GM15510 (cell line): ENCODE data around the gene BAG5.

Experiments used
- POLR2A ChIP-seq: IDR thresholded peaks from 3 replicates; pipeline ENCODE4 v1.6.1; 2011; ENCODE audit warnings: borderline replicate concordance; ENCODE audit not compliant: insufficient read length; ENCODE audit errors: extremely low read depth

Gene BAG5

DNA sequence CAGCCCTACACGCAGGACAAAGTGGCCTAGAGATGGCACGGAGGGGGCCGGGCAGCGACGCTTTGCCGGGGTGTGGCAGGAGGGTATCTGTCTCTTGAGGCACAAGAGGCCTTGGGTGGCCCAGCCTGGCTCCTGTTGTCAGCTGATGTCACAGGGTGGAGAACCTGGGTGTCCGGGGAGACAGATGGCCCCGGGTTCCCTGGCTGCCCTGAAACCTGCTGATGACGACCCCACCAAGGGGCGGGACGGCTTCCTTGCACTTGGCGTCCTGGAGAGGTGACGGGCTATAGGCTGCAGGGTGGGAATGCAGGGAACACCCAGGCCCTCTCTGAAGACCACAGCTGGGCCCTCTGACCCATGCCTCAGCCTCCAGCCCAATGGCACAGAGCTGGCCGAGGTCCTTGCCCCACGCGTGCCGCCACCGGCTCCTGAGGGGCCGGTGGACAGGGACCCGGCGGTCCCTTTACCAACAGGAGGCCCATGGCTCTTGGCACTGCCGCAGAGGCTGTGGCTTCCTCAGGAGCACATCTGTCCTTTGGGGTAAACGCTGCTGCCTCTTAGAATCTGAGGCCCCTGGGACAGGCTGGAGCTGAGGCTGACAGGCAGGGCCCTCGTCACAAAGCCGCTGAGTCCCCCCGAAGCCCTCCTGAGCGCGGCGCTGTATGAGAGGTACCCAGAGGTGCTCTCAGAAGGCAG lies 17.1 kb downstream of the BAG5 start:
- no peak for TF ChIP-seq POLR2A

DNA sequence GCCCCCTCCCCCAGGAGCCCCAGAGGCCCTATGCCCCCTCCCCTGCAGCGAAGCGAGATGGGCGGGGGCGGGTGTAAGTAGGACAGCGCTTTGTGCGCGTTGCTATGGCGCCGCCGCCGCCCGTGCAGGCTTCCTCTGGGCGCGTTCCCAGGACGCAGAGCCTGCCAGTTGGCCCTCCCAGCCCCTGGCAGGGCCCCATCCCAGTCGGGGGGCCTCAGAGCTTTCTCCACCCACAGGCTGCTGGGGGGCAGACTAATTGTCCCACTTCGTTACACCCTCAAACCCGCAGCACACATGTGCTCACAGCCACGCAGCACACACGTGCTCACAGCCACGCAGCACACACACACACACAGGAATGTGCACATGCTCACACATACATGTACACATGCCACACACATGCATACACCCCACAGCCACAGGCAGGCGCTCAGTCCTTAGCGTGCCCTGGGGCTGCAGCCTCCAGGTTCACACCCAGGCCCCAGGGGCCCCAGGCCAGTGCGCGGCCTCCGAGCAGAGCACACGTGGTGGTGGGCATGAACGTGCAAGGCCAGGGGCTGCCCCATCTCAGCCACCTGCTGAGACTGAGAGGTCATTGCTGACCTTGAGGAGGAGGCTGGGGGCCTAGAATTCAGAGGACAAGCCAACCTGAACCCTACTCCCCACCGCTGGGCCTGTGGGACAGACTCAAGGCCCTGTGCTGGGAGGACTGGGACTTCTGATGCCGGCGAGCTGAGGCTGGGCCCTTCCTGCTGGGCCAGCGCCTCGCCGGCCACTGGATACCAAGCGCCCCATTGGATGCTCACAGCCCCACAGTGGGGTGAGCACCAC lies 17.9 kb downstream of the BAG5 start:
- TF ChIP-seq POLR2A = no peak

DNA sequence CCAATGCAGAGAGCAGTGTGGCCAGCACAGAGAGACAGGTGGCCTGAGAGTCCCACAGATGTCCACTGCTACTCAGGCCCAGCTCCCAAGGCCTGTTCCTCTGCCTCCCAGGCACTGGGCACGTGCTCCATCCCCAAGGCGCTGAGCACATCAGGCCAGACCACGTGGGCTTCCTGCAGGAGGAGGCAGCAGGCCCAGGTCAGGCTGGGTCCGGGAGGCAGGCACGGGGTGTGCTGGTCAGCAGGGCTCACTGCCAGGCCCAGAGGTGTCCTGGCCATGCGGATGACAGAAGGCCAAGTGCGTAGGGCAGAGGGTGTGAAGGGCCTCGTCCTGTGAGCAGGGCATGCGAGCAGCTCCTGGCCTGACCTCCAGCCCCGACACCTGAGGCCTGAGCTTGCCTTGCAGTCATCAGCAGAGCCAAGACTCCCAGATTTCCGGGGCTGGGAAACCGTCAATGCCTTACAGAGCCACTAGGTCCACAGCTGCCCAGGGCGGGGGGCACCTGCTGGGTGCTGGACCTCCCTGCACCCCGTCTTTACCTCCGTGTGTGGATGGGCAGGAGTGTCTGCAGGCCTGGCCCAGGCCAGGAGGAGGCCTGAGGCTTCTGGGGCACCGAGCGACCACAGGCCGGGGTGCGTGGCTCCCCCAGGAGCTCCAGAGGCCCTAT lies 18.6 kb downstream of the BAG5 start:
- TF ChIP-seq POLR2A = no peak

DNA sequence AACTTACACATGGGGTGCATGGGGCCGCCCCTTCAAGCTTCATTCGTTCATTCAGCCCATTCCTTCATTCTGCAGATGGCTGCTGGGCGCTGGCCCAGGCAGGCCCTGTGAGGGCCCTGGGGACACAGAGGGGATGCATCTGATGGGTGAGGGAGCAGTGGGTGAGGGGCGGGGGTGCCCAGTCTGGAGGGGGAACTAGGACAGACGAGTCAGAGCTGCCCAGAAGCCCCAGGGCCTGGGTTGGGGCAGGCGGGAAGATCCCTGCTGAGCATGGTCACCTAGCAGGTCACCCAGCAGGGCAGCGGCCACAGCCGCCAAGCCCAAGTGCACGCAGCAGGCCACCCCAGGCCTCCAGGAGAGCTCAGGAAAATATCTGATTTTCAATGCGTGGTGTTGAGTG lies 19.3 kb downstream of the BAG5 start:
- TF ChIP-seq POLR2A = no peak

DNA sequence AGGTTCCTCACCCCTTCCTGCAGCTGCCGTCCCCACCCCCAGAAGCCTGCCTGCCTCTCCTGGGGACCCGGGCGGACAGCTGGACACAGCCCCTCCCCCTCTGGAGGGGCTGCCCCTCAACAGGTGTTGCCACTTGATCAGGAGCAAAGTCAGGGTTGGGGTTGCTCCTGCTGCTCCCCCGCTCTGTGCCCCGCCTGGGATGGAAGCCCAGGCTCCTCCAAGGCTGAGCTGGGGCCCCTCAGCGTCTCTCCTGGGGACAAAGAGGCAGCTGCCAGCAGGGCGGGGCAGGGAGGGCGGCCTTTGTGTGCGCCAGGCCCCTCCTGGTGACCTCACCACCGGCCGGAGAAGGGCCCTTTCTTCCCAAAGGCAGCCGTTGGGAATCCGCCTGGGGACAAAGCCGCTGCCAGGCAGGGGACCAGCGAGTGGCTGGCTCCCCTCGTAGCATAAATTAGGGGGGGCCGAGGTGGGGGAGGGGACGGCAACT lies 19.8 kb downstream of the BAG5 start:
- no peak for TF ChIP-seq POLR2A

DNA sequence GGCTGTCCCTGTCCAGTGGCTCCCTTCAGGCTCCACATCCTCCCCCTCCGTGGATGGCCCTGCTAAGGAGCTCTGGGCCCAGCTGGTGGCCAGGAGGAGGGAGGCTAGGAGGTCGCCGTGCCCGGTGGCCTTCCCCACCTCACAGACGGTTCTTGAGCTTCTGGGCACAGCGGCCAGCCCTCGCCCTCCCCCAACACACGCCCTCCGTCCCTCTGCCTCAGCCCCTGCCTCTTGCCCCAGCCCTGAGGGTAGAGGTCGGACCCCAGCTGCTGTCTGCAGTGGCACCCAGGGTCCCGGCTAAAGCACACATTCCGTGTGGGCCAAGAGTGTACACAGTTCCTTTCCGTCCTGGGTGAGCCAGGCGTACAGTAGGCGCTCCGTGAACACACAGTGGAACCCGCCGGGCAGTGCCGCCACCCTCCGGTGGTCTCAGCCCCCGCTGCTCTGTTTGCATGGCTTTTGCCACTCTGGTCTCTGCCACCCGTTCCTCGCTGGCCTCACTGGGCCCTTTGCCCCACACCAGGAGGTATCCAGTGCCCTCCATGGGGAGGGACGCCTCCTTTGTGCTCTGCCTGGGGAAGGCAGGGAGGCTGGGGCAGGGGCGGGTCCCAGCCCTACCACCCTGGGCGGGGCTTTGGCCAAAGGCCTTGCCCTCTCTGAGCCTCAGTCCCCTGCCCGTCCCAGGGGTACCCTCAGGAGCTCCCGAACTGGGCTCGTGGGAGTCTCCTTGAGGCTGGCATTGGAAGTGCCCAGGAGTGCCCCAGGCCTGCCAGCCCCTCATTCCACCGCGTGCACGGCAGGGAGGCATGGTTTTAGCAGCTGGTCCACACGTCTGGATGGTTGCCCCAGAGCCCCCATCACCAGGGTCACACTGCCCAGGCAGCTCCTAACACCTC lies 20.5 kb downstream of the BAG5 start:
- no peak for TF ChIP-seq POLR2A

DNA sequence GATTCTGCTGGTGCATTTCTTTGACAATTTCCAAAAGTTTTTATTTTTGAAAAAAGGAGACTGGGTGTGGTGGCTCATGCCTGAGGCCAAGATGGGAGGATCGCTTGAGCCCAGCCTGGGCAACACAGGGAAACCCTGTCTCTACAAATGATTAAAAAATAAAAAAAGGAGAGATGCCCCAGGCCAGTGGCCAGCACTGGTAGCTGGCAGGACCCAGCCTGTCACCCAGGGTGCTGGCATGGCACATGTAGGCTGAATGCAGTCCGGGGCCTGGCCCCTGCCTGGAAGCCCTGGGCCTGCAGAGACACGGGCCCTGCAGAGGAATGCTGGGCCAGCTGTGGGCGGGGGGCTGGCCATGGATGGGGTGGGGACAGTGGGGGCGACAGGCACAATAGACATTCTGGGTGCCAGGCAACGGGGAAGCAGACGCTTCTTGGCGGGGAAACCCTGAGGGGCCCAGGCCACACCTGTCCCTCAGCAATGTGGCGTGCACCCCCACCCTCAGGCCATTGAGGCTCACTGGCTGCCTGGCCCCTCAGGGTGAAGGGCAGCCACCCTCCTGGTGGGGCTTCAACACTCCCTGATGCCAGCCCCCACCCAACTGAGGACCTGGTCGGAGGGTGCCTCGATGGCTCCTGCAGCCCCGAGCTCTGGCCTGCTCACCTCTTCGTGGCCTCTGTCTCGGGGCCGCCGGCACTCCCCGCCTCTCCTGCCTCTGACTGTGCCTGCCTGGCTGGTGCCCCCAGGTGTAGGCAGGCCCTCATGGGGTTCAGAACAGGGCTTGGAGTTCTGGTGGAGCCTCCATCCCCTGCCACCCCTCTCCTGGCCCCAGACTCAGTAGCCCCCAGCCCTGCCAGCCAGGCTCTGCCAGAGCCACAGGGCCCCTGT lies 21.4 kb downstream of the BAG5 start:
- TF ChIP-seq POLR2A = no peak

DNA sequence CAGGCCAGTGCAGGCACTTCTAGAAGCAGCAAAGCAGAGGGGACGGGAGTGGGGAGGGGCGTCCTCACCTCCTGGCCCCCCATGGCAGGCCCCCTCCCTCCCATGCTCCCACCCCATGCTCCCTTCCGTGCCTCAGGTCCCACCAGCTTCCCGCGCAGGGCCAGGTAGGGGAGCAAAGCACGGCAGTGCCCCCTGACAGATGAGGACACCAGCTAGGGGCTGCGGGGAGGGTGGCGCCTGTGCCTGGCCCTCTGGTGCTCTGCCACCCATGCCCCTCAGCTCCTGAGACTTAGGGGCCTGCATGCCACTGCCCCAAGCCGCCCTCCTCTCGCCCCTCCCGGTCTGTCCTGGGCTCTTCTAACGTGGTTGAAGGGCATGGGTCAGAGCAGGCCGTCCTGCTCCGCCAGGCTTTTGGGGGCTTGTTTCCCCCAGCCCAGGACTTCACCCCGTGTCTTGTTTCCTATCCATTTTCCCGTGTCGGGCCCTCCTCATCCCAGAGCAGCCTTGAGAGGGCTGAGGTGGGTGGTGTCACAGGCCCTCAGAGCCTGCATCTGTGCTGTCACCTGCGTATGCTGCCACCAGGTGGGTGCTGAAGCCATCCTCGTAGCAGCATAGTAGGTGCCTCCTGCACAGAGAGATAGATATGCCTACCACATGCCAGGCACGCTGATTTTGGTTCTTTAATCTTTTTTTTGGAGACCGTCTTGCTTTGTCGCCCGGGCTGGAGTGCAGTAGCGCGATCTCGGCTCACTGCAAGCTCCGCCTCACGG lies 23.2 kb downstream of the BAG5 start:
- no peak for TF ChIP-seq POLR2A

DNA sequence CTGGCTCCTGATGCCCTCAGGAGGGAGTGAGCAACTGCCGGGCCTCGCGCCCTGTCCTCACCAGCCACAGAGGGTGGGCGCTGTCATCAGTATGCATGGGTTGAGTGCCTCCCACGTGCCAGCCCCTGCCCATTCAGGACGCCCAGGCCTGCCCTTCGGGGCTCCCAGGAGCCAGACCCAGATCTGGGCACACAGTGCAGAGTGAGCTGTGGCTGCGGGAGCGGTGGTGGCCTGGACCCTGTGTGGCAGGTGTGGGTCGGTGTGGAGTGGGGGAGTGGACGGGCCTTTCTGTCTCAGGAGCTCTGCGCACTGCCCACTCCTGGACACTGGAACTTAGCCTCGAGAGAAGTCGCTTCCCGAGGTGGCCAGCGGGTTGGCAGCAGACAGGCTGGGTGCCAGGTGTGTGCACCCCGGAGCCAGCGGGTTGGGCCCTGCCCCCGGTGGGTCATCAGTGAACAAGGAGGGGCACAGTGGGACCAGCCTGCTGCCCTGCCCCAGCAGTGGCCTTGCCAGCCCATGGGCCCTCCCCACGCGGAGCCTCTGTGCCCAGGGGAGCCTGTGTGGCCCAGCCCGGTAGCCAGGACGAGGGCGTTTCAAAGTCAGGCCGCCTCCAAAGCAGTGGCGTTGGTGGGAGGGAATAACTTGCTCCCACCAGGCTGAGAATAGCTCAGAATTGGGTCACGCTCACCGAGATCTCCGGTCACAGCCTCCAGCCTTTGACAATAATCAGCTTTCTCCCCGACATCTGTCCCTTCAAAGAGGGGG lies 24.0 kb downstream of the BAG5 start:
- TF ChIP-seq POLR2A = no peak

DNA sequence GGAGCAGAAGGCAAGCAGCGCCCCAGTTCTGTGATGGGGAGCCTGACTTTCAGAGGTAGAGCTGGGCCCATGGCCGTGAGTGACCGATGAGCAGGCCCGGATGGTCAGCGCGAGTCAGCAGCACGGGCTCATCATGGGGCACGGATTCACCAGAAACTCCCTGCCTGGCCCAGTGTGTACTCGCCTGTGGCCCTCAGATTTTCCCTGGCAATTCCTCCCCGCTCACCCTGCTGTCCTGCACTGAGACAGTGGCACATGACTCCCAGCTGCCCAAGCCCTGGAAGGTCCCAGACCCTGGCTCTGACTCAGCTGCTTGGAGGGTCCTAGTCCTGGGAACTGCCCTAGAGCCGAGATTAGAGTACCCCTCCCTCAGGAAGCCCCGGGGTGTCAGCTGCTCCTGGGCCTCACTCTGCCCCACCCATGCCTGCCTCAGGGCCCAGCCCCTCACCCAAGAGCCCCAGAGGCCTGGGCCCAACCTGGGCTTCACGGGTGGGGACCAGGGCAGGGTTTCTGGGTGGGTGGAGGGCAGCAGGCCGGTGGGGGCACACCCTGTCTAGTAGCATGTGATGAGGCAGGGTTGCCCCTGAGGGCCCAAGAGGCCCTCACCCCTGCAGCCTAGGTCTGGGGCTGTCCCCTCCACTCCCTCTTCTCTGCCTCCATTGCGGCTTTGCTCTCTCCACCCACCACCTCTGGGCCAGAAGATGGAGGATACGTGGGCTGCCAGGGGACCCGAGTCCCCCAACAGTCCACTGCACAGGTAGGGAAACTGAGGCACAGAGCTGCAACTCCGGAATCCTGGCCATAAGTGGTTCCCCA lies 25.1 kb downstream of the BAG5 start:
- no peak for TF ChIP-seq POLR2A

DNA sequence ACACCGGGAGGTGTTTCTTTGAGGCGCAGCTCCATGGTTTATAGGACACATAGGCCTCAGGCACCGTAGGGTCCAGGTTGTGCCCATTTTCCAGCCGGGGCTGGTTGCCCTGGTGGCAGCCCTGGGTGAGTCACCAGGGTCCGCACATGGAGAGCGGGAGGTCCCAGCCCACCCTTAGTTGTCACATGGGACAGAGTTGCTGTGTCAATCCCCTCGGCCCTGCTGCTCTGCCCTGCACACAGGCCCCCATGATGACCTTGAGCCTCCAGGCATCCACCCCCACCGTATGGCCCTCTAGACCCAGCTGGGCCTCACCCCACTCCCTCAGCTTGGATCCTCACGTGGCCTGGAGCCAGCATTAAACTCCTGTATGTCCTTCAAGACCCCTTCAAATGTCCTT lies 25.8 kb downstream of the BAG5 start:
- no peak for TF ChIP-seq POLR2A

DNA sequence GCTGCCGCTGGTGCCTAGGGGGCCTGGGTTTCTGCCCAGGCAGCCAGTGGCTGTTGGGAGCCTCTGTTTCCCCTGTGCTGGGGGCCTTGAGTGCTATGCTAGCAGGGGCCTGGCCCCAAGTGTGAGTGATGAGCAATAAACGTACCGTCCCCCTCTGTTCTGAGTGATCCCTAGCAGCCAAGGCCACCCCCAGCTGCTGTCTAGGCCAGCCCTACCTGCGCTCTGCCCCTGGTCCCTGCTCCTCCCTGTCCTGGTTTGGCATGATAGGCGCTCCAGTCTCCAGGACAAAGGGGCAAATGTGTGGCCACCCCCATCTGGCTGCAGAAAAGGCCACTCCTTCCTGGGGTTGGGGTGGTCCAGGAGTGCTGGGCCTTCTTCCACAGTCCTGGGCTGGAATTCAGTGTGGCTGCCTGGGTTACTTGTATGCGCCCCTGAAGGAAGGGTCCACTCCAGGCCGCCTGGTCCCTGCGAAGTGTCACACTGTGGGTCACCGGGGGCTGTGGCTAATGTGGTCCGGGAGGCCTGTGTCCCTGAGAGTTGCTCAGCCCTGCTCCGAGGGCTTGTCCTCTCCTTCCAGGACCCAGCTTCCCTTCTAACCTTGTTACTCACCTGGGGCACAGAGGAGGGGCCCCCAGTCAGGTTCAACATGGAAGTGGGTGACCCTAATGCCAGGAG lies 26.4 kb downstream of the BAG5 start:
- no peak for TF ChIP-seq POLR2A
